AG08396 (cell line): ENCODE results near the gene MDM4.
"Not testable (repeated sequence)": the region's sequence is repeated elsewhere in the genome, so short reads cannot be mapped to it uniquely, and the experiment has no call there.

Experiments
- DNase-seq: peaks from one replicate; pipeline ENCODE4 v3.0.0; 2012; ENCODE audit warnings: low spot score, mixed read lengths

Gene MDM4

GRCh38 chr1:204516180-204516879, at the start of gene MDM4:
MDM4 (plus strand) TSS chr1:204516406; CDS start chr1:204525519, 9,113 bp downstream.
- peak; percentile 93 for DNase-seq

GRCh38 chr1:204466416-204467405, 49.5 kb upstream of the MDM4 start:
- DNase-seq, result no peak

- DNase-seq, result no peak
Observed at GRCh38 chr1:204468206-204468605, 48.0 kb upstream of the MDM4 start.

GRCh38 chr1:204468766-204469302, 47.4 kb upstream of the MDM4 start:
- DNase-seq, result no peak

- DNase-seq, result no peak
Observed at GRCh38 chr1:204469304-204469703, 46.9 kb upstream of the MDM4 start.

- DNase-seq, result no peak
Observed at GRCh38 chr1:204471687-204472086, 44.5 kb upstream of the MDM4 start.

- DNase-seq, result no peak
Observed at GRCh38 chr1:204472660-204473059, 43.5 kb upstream of the MDM4 start.

- no peak for DNase-seq
Observed at GRCh38 chr1:204473400-204473965, 42.7 kb upstream of the MDM4 start.

- no peak for DNase-seq
Observed at GRCh38 chr1:204475656-204476432, 40.4 kb upstream of the MDM4 start.

- no peak for DNase-seq
Observed at GRCh38 chr1:204476563-204476962, 39.6 kb upstream of the MDM4 start.

- no peak for DNase-seq
Observed at GRCh38 chr1:204477036-204477740, 39.0 kb upstream of the MDM4 start.

GRCh38 chr1:204478172-204478899, 37.9 kb upstream of the MDM4 start:
- DNase-seq, result no peak

- DNase-seq, result no peak
Observed at GRCh38 chr1:204478921-204479320, 37.3 kb upstream of the MDM4 start.

GRCh38 chr1:204479387-204480136, 36.6 kb upstream of the MDM4 start:
- no peak for DNase-seq

GRCh38 chr1:204480515-204480914, 35.7 kb upstream of the MDM4 start:
- DNase-seq, result no peak

GRCh38 chr1:204483791-204484190, 32.4 kb upstream of the MDM4 start:
- no peak for DNase-seq

GRCh38 chr1:204486513-204487255, 29.5 kb upstream of the MDM4 start:
- not testable (repeated sequence) for DNase-seq

GRCh38 chr1:204487256-204487615, 29.0 kb upstream of the MDM4 start:
- no peak for DNase-seq

GRCh38 chr1:204491655-204492054, 24.6 kb upstream of the MDM4 start:
- no peak for DNase-seq
